ENCODE measurements around the gene ACP5.

GRCh38 chr19:11555246-11555645, 22.2 kb downstream of the ACP5 start:
- TF ChIP-seq CTCF (IDR thresholded peaks at IDR 0.05) (no peak), POLR2A (IDR thresholded peaks at IDR 0.05) (no peak)

All from adrenal gland (tissue), 5 donors.